GM12801 (cell line): ENCODE data around the gene TRPM2.

Source experiments
- TF ChIP-seq, protein P1 (sequence below): IDR thresholded peaks from one replicate; pipeline ENCODE4 v1.5.1; 2011; ENCODE audit warnings: control low read depth; ENCODE audit not compliant: insufficient read length; ENCODE audit errors: extremely low read depth

Gene TRPM2

GRCh38 chr21:44395260-44395659 lies 41.8 kb downstream of the TRPM2 start:
- TF ChIP-seq, protein P1, sequence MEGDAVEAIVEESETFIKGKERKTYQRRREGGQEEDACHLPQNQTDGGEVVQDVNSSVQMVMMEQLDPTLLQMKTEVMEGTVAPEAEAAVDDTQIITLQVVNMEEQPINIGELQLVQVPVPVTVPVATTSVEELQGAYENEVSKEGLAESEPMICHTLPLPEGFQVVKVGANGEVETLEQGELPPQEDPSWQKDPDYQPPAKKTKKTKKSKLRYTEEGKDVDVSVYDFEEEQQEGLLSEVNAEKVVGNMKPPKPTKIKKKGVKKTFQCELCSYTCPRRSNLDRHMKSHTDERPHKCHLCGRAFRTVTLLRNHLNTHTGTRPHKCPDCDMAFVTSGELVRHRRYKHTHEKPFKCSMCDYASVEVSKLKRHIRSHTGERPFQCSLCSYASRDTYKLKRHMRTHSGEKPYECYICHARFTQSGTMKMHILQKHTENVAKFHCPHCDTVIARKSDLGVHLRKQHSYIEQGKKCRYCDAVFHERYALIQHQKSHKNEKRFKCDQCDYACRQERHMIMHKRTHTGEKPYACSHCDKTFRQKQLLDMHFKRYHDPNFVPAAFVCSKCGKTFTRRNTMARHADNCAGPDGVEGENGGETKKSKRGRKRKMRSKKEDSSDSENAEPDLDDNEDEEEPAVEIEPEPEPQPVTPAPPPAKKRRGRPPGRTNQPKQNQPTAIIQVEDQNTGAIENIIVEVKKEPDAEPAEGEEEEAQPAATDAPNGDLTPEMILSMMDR, result no peak

- TF ChIP-seq, protein P1, result no peak
Measured at GRCh38 chr21:44397431-44398031, 44.1 kb downstream of the TRPM2 start.

GRCh38 chr21:44398499-44398898 lies 45.1 kb downstream of the TRPM2 start:
- TF ChIP-seq, protein P1, result no peak

- TF ChIP-seq, protein P1, result no peak
Measured at GRCh38 chr21:44399151-44399954, 45.9 kb downstream of the TRPM2 start.

GRCh38 chr21:44399955-44400790 lies 46.8 kb downstream of the TRPM2 start:
- TF ChIP-seq, protein P1, result no peak

- TF ChIP-seq, protein P1, result no peak
Measured at GRCh38 chr21:44400791-44401385, 47.5 kb downstream of the TRPM2 start.

DNA sequence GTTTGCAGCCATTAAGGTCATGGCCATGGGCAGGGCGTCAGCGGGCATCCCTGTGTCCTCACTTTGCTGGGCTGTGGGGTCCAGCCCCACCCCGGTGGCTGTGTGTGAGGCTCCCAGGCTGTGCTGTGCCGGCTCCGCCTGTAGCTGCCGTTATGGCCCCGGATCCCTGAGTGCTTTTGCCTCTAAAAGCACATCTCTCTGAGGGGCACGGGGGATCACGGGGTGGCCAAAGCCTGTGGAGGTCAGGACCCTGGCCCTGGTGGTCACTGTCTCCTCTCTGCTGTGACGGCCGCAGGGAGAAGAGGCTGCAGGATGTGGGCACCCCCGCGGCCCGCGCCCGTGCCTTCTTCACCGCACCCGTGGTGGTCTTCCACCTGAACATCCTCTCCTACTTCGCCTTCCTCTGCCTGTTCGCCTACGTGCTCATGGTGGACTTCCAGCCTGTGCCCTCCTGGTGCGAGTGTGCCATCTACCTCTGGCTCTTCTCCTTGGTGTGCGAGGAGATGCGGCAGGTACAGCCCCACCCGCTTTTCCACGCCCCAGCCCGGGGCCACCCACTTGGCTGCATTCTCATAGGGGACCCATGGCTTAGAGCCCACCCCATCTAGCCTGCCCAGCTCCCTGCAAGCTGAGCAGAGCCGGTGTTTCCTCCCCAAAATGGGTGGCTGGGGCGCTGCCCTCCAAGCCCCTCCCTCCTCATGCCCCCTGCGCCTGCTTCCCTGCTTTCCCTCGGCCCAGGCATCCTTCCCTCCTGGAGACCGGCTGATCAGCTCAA lies 48.2 kb downstream of the TRPM2 start:
- TF ChIP-seq, protein P1, result no peak
